ENCODE measurements around the gene MUC6. TPM values are rescaled to one million over a fixed set of nuclear protein-coding genes. Genes with fewer than 3 reads are reported as not detected.

Gene MUC6
- total RNA-seq, 1 experiment from 2014 or later = not detected

- no peak for TF ChIP-seq EZH2 (IDR thresholded peaks at IDR 0.05; ENCODE audit: borderline replicate concordance, low read depth, low read length, poor library complexity, severe bottlenecking)
- TF ChIP-seq CTCF (conservative IDR thresholded peaks at IDR 0.05; ENCODE audit: low read depth, low read length) = no peak
- POLR2A ChIA-PET (ENCODE audit: low non-redundant PET) = no interaction called here
- no TSS peak for BruUV-seq (replicated peaks)
- Histone ChIP-seq H3K4me1 (ENCODE audit: insufficient read depth, low read length, poor library complexity, severe bottlenecking) (no peaks in the 10 kb centered on the region), H3K27ac (ENCODE audit: low read depth, low read length, poor library complexity, severe bottlenecking) (no peak overlapping the region), H3K9me3 (ENCODE audit: low read depth, low read length, poor library complexity, severe bottlenecking) (no peaks in the 10 kb centered on the region), H3K4me3 (ENCODE audit: low read depth, low read length, poor library complexity, severe bottlenecking) (no peak overlapping the region), H3K36me3 (ENCODE audit: insufficient read depth, low read length, poor library complexity, severe bottlenecking) (peaks cover 27% of the 10 kb centered on the region), H3K27me3 (replicated peaks; ENCODE audit: insufficient read depth, low read depth, low read length, poor library complexity) (no peaks in the 10 kb centered on the region)
- CTCF ChIA-PET = no interaction called here
- intact Hi-C loops (cut with micrococcal nuclease; ENCODE audit: unreplicated experiment) = no loop called here
- no peak for DNase-seq (ENCODE audit: low spot score)
These were observed 46.4 kb downstream of the MUC6 start for GRCh38 chr11:990101-990500.

DNA sequence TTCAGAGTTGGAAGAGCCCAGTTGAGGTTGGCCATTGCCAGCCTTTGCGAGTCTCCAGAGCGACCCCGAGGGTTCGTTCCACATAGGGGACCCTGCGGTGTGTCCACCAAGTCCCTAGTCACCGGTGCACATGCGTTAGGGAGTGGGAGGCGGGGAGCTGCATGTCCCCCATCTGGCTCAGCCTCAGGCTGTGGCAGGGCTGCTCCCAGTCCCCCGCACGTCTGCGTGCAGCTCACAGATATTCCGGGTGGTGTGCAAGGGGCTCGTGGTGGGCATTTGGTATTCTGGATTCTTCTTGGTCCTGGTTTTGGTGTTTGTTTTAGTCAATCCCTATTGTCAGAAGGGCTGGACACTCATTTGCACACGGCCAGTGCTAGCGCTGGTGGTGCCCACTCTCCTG is 48.8 kb downstream of the MUC6 start:
- peaks cover 31% of the 10 kb centered on the region for H3K36me3 ChIP-seq (ENCODE audit: insufficient read depth, low read length, poor library complexity, severe bottlenecking)
- no peak overlapping the region for H3K4me3 ChIP-seq (ENCODE audit: low read depth, low read length, poor library complexity, severe bottlenecking)
- no peak overlapping the region for H3K27ac ChIP-seq (ENCODE audit: low read depth, low read length, poor library complexity, severe bottlenecking)
- TF ChIP-seq EZH2 (IDR thresholded peaks at IDR 0.05; ENCODE audit: borderline replicate concordance, low read depth, low read length, poor library complexity, severe bottlenecking) (no peak), CTCF (conservative IDR thresholded peaks at IDR 0.05; ENCODE audit: low read depth, low read length) (no peak)
- H3K27me3 ChIP-seq (replicated peaks; ENCODE audit: insufficient read depth, low read depth, low read length, poor library complexity) = no peaks in the 10 kb centered on the region
- no TSS peak for BruUV-seq (replicated peaks)
- no peaks in the 10 kb centered on the region for H3K9me3 ChIP-seq (ENCODE audit: low read depth, low read length, poor library complexity, severe bottlenecking)
- intact Hi-C loops (cut with micrococcal nuclease; ENCODE audit: unreplicated experiment) = no loop called here
- POLR2A ChIA-PET (ENCODE audit: low non-redundant PET) = no interaction called here
- CTCF ChIA-PET = no interaction called here
- no peaks in the 10 kb centered on the region for H3K4me1 ChIP-seq (ENCODE audit: insufficient read depth, low read length, poor library complexity, severe bottlenecking)
- DNase-seq (ENCODE audit: low spot score) = no peak

DNA sequence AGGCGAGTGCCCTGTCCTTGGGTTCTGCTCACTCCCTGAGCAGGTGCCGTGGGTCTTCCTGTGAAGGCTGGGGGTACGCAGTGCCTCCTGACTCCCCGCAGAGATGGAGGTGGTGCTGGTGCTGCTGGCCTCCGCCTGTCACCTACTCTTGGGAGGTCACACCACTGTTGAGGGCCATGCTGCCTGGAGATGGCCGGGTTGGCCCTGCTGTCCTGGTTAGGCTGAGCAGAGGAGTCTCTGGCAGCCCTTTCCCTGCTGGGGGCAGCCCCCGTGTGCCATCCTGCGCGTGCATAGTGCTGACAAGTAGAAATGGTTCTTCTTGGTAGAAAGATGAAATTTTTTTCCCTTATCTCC is 49.6 kb downstream of the MUC6 start:
- TF ChIP-seq EZH2 (IDR thresholded peaks at IDR 0.05; ENCODE audit: borderline replicate concordance, low read depth, low read length, poor library complexity, severe bottlenecking) = no peak
- no peak for TF ChIP-seq CTCF (conservative IDR thresholded peaks at IDR 0.05; ENCODE audit: low read depth, low read length)
- no TSS peak for BruUV-seq (replicated peaks)

More for the DNA sequence above, 49.6 kb downstream of the MUC6 start:
- Histone ChIP-seq H3K9me3 (ENCODE audit: low read depth, low read length, poor library complexity, severe bottlenecking) (no peaks in the 10 kb centered on the region), H3K4me3 (ENCODE audit: low read depth, low read length, poor library complexity, severe bottlenecking) (no peak overlapping the region), H3K27me3 (replicated peaks; ENCODE audit: insufficient read depth, low read depth, low read length, poor library complexity) (no peaks in the 10 kb centered on the region), H3K27ac (ENCODE audit: low read depth, low read length, poor library complexity, severe bottlenecking) (no peak overlapping the region), H3K4me1 (ENCODE audit: insufficient read depth, low read length, poor library complexity, severe bottlenecking) (no peaks in the 10 kb centered on the region), H3K36me3 (ENCODE audit: insufficient read depth, low read length, poor library complexity, severe bottlenecking) (peaks cover 31% of the 10 kb centered on the region)
- intact Hi-C loops (cut with micrococcal nuclease; ENCODE audit: unreplicated experiment) = no loop called here
- CTCF ChIA-PET = no interaction called here
- DNase-seq (ENCODE audit: low spot score) = no peak
- POLR2A ChIA-PET (ENCODE audit: low non-redundant PET) = no interaction called here
